GF-D8 (cell line): ENCODE results near the gene DTWD2.
"Not testable (repeated sequence)": the region's sequence is repeated elsewhere in the genome, so short reads cannot be mapped to it uniquely, and the experiment has no call there.

Experiments used
- DNase-seq: peaks from one replicate; lab custom pipeline; 2025; lab: John Stamatoyannopoulos, UW

The DTWD2 gene

DNA sequence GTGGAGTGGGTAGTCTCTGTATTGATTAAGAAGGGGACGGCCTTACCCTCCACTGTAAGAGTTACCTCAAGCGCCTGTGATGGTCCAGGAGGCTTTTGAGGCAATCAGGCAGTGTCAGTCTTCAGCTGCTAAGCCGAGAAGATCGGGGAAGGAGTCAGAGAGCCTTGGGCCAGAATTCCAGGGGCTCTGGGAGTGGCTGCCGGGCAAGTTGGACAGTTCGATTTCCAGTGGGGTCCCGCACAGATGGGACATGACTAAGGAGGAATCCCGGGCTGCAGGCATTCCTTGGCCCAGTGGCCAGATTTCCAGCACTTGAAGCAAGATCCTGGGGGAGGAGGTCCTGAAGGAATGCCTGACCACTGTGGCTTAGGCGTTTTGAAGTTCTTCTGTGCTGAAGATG is 38.0 kb downstream of the DTWD2 start:
- DNase-seq, result not testable (repeated sequence)

- DNase-seq, result no peak
Measured at GRCh38 chr5:118946138-118946800, 42.1 kb downstream of the DTWD2 start.

- no peak for DNase-seq
Measured at GRCh38 chr5:118937393-118938061, 50.8 kb downstream of the DTWD2 start.

GRCh38 chr5:118933703-118934102 is 54.6 kb downstream of the DTWD2 start:
- no peak for DNase-seq

GRCh38 chr5:118931564-118931963 is 56.8 kb downstream of the DTWD2 start:
- no peak for DNase-seq

DNA sequence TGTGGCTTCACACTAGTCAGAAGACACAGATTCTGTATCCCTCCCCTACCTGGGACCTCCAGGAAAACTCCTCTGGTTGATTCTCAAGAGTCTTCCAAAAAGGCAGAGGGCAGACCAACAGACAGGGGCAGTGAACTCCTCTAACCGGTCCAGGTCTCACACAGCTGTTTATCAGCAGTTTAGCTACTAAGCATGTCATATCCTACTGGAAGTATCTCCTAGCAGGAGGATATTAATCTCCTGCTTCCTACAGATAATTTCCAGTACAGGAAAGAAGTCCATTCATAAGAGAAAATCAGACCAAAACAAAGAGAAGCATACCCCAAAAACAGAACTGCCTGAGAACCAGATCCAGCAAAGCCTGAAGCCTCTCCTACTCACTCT is 64.3 kb downstream of the DTWD2 start:
- no peak for DNase-seq

DNA sequence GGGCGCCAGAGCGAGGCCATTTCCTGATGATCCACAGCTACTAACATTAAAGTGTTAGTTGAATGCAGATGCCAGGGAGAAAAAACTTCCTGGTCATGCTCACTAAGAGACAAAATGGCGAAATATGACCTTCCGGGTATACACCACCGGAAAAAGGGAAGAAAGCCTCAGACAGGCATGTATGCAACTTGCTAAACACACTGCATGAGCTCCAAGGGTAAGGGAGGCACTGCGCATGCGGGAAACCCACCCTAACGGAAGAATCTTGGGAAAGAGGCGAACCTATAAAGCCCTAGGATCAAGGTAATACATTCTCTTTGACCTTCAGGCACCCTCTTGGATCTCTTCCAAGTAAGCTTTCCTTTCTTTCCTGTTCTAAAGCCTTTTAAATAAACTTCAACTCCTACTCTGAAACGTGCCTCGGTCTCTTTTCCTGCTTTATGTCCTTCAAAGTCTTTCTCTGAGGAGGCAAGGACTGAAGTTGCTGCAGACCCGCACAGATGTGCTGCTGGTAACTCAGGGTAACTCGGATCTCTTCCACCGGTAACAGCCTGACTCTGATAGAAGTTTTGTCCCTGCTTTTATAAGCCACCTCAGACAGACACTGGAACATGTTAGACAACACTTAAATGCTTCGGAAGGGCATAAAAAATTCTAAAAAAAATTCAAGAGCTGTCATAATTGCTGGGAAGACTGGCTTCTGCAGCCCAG is 64.9 kb downstream of the DTWD2 start:
- DNase-seq, result peak; percentile 1

- DNase-seq, result no peak
Measured at GRCh38 chr5:118921866-118922265, 66.5 kb downstream of the DTWD2 start.

DNA sequence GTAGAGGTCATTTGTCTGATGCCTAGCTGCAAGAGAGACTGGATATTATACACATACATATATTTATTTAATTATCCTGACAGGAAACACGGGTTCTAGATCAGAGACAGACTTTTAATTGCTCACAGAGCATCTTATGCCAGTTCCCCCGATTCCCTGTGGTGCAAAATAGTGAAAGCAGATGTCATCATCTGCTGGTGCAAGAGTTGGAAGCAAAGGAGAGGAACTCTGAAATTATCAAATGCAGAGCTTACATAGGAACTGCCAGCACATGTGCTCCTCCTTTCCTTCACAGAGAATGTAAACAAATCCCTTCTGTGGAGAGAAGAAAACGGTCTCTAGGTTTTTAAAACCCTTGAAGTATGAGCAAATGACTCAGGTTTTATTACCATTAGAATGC is 69.3 kb downstream of the DTWD2 start:
- DNase-seq, result no peak

DNA sequence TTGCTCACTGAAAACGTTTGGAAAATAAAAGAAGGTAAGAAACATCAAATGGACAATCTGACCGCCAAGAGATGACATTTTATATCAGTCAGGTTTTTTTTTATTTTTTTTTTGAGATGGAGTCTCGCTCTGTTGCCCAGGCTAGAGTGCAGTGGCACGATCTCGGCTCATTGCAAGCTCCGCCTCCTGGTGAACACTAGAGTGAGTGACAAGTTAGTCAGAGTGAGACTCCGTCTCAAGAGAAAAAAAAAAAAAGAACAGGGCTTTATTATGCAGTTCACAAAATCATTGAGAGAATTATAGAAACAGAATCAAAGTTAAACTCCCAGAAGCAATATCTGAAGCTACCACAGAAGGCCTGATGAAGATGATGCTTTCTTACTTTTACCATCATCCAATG is 70.1 kb downstream of the DTWD2 start:
- no peak for DNase-seq

DNA sequence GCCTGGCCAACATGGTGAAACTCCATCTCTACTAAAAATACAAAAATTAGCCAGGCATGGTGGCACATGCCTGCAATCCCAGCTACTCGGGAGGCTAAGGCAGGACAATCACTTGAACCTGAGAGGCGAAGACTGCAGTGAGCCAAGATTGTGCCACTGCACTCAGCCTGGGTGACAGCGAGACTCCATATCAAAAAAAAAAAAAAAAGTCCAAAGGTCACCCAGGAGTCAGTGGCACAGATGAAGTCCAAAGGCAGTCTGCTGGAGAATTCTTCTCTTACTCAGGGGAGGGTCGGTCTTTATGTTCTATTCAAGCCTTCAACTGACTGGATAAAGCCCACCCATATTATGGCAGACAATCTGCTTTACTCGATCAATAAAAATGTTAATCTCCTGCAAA is 80.8 kb downstream of the DTWD2 start:
- DNase-seq, result not testable (repeated sequence)

DNA sequence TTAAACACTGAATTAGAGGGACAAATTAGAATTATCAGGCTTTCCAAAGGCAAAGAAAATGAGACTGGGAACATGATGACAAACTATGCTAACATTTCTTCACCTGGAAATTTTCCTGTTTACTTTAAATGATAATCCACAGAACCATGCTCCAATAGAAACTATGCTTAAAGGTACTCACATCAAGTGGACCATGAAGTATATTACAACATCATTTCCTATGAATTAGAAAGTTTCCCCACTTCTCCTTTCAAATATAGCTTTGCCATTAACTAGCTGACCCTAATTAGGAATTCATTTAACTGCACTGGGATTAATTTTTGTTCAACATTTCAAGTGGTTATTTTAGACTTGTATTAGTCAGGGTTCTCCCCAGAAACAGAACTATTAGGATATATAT is 81.4 kb downstream of the DTWD2 start:
- DNase-seq, result no peak

DNA sequence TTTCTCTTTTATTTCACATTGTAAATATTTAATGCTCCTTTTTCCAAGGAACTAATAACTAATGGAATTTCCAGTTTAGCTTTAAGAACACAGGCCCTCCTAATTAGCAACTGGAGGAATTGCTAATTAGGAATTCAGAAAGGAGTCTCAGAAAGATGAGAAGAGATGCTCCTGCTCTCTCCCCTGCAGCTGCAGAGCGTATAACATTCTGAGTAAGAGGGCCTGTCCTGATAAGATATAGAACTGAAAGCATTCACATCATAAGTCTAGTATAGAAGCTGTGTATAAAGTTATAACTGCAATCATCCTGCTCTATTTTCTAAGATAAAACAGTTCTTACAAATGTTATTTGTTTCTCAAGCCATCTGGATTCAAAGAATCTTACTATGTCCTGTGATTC is 83.2 kb downstream of the DTWD2 start:
- no peak for DNase-seq

- no peak for DNase-seq
Measured at GRCh38 chr5:118902656-118903438, 85.5 kb downstream of the DTWD2 start.

GRCh38 chr5:118894709-118895108 is 93.6 kb downstream of the DTWD2 start:
- DNase-seq, result no peak

DNA sequence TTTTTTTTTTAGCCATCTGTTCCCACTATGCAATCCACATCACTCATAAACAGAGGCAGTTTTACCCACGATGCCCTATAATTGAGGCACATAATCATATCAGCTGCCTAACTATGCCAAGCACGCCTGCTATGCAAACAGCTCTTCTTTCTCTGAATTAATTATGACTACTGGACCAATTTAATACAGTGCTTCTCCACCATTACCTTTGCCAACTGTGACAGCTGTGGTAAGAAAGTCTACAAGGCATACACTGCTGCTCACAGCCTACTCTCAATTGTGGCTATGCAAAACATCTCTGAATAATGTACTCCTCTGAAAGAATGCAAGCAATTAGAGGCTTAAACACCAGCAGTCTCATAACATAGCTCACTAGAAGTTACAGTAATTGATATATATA is 97.1 kb downstream of the DTWD2 start:
- DNase-seq, result no peak

- DNase-seq, result no peak
Measured at GRCh38 chr5:118889165-118889564, 99.2 kb downstream of the DTWD2 start.

- no peak for DNase-seq
Measured at GRCh38 chr5:118888556-118888955, 99.8 kb downstream of the DTWD2 start.

DNA sequence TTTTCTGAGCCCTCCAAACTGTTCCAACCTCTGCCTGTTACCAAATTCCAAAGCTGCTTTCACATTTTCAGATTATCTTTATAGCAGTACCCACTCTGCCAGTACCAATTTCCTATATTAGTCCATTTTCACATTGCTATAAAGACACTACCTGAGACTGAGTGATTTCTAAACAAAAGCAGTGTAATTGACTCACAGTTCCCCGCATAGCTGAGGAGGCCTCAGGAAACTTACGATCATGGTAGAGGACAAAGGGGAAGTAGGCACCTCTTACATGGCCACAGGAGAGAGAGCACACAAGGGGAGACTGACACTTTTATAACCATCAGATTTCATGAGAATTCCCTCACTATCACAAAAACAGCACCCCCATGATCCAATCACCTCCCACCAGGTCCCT is 105.0 kb downstream of the DTWD2 start:
- DNase-seq, result no peak

DNA sequence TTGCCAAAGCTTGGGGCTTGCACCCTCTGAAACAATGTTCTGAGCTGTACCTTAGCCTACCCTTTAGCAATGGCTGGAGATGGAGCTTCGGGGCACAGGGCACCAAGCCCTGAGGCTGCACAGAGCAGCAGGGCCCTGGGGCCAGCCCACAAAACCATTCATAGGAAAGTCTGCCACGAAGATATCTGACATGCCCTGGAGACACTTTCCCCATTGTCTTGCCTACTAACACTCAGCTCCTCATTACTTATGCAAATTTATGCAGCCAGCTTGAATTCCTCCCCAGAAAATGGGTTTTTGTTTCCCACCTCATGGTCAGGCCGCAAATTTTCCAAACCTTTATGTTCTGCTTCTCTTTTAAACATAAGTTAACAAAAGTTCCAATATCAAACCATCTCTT is 105.7 kb downstream of the DTWD2 start:
- DNase-seq, result no peak

DNA sequence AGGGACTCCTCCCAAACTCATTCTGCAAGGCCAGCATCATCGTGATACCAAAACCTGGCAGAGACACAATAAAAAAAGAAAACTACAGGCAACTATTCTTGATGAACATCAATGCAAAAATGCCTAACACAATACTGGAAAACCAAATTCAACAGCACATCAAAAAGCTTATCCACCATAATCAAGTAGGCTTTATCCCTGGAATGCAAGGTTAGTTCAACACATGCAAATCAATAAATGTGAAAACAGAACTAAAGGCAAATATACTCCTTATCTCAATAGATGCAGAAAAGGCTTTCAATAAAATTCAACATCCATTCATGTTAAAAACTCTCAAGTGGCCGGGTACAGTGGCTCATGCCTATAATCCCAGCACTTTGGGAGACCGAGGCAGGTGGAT is 111.5 kb downstream of the DTWD2 start:
- not testable (repeated sequence) for DNase-seq

- DNase-seq, result no peak
Measured at GRCh38 chr5:118875131-118875530, 113.2 kb downstream of the DTWD2 start.

DNA sequence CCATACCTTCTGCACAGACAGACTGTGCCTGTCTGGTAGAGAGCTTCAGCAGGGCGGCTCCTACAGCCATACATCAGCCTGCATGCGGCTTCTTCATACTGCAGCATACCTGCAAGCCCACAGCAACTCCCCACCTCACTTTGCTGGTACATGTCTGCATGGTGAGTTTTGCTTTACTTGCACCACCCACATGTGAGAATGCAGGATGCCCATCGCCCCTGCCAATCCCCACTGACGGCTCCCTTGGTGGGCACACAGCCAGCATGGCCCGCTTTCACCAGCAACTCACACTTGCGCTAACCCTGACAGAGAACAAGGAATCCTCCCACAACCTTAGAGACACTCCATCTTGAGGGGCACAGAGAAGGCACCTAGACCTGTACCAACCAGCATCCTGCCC is 114.9 kb downstream of the DTWD2 start:
- DNase-seq, result no peak
